ENCODE measurements around the gene SLC34A1. TPM values are rescaled to one million over a fixed set of nuclear protein-coding genes. Genes with fewer than 3 reads are reported as not detected.

SLC34A1 gene
- total and polyA plus RNA-seq, 2 of the 4 experiments (the other 2 are of a cell fraction) = not detected

DNA sequence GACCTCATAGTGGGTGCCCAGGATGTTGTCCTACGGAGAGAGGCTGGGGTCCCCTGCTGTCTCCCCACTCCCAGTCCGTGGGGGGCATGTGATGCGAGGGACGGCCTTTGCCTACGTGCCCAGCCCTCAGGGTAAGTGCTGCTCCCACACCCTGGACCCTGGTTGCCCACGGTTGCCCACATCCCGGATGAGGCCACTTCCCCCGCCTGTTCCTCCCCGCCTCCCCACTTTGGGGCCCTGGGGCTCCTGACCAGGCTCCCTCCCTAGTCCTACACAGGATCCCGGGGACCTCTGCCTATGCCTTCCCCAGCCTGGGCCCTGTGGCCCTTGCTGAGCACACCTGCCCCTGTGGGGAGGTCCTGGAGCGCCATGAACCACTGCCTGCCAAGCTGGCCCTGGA is 1.5 kb downstream of the SLC34A1 start:
- H2BK20ac ChIP-seq (ENCODE audit: low read depth, low read length) = no peak overlapping the region
- H3K9ac ChIP-seq (ENCODE audit: low read depth, low read length) = no peak overlapping the region
- H3K9me1 ChIP-seq (ENCODE audit: insufficient read depth, low read length) = peaks cover 13% of the 10 kb centered on the region
- in situ Hi-C loops (cut with MboI; ENCODE audit: low sequenced_read_pairs) (no loop called here), intact Hi-C loops (cut with micrococcal nuclease) (no loop called here), dilution Hi-C loops (cut with HindIII; ENCODE audit: low sequenced_read_pairs, unreplicated experiment) (no loop called here)
- no peak overlapping the region for H3K4me2 ChIP-seq (ENCODE audit: low read depth, low read length)
- H3K36me3 ChIP-seq (ENCODE audit: control insufficient read depth, insufficient read depth, low read length) = no peaks in the 10 kb centered on the region
- H3K4ac ChIP-seq (ENCODE audit: low read depth, low read length) = no peak overlapping the region
- no peak overlapping the region for H4K8ac ChIP-seq (ENCODE audit: low read depth in 2 of 2, low read length in 2 of 2)
- no peak overlapping the region for H3K14ac ChIP-seq (replicated peaks; ENCODE audit: low read depth, low read length)
- no TSS peak for BruUV-seq (replicated peaks)
- H2AK9ac ChIP-seq (replicated peaks; ENCODE audit: low read depth, low read length, poor library complexity) = no peak overlapping the region
- CTCF ChIA-PET = no interaction called here
- peaks cover 0 to 2% of the 10 kb centered on the region in 2 experiments; a peak in 1 of 4 replicates for H3K79me1 ChIP-seq (ENCODE audit: low read depth in 1 of 2, low read length in 2 of 2)
- no peak overlapping the region for H3K27ac ChIP-seq (ENCODE audit: insufficient read depth, low read length)
- no peak overlapping the region for H3K18ac ChIP-seq (ENCODE audit: low read depth, low read length)
- TF ChIP-seq BHLHE40 (IDR thresholded peaks at IDR 0.05; ENCODE audit: low read depth, low read length) (no peak), POLR2A (IDR thresholded peaks at IDR 0.05; ENCODE audit: low read depth, low read length) (no peak), SMC3 (IDR thresholded peaks at IDR 0.05; ENCODE audit: low read depth, low read length) (no peak)
- TF ChIP-seq, protein P1, sequence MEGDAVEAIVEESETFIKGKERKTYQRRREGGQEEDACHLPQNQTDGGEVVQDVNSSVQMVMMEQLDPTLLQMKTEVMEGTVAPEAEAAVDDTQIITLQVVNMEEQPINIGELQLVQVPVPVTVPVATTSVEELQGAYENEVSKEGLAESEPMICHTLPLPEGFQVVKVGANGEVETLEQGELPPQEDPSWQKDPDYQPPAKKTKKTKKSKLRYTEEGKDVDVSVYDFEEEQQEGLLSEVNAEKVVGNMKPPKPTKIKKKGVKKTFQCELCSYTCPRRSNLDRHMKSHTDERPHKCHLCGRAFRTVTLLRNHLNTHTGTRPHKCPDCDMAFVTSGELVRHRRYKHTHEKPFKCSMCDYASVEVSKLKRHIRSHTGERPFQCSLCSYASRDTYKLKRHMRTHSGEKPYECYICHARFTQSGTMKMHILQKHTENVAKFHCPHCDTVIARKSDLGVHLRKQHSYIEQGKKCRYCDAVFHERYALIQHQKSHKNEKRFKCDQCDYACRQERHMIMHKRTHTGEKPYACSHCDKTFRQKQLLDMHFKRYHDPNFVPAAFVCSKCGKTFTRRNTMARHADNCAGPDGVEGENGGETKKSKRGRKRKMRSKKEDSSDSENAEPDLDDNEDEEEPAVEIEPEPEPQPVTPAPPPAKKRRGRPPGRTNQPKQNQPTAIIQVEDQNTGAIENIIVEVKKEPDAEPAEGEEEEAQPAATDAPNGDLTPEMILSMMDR (conservative IDR thresholded peaks at IDR 0.05; ENCODE audit: low read depth, low read length) = no peak
- H2BK120ac ChIP-seq (ENCODE audit: low read depth, low read length) = no peak overlapping the region
- peaks cover 37% of the 10 kb centered on the region for H3K27me3 ChIP-seq (ENCODE audit: control insufficient read depth, insufficient read depth, low read length)
- H3K4me1 ChIP-seq (ENCODE audit: control insufficient read depth, insufficient read depth, low read length) = peaks cover 21% of the 10 kb centered on the region
- H3K4me3 ChIP-seq (ENCODE audit: insufficient read depth, low read depth, low read length) = no peak overlapping the region
- H4K5ac ChIP-seq (ENCODE audit: low read depth, low read length) = no peak overlapping the region
- no peak overlapping the region for H2BK5ac ChIP-seq (ENCODE audit: low read depth, low read length, poor library complexity, severe bottlenecking)
- H4K20me1 ChIP-seq (ENCODE audit: insufficient read depth, low read length) = peaks cover 19% of the 10 kb centered on the region
- no peak for DNase-seq
- POLR2A ChIA-PET (ENCODE audit: unreplicated experiment) = no interaction called here
- ATAC-seq (ENCODE audit: low read depth) = no peak
- WGBS, 2 experiments (ENCODE audit: extremely low coverage in 2 of 2, insufficient read length in 1 of 2) = 79% methylated on average over 4 of the region's 11 CpGs; no CpG with 5 or more reads in 1 of the 2 experiments
- H3K23ac ChIP-seq (ENCODE audit: low read depth, low read length) = no peak overlapping the region
- no peak overlapping the region for H3K56ac ChIP-seq (ENCODE audit: extremely low read depth, insufficient read depth, low read length)
- H4K91ac ChIP-seq (ENCODE audit: insufficient read depth, low read depth, low read length) = no peak overlapping the region
- H2AFZ ChIP-seq (replicated peaks; ENCODE audit: low read length, poor library complexity) = no peak overlapping the region
- no peaks in the 10 kb centered on the region for H3K9me3 ChIP-seq (ENCODE audit: control insufficient read depth, insufficient read depth, low read length)
- no peak overlapping the region for H2BK15ac ChIP-seq (ENCODE audit: low read depth, low read length)
- H2AK5ac ChIP-seq (ENCODE audit: low read depth, low read length) = no peak overlapping the region

All from IMR-90 (cell line).